ENCODE results near the gene PRKAR1A.
"Not testable (repeated sequence)": the region's sequence is repeated elsewhere in the genome, so short reads cannot be mapped to it uniquely, and the experiment has no call there.

PRKAR1A gene

GRCh38 chr17:68512247-68512959 is at the start of gene PRKAR1A:
TSS of gene PRKAR1A (plus strand) at chr17:68512430. CDS start at chr17:68515400, 2,970 bp downstream.
- peak; percentile 78 for DNase-seq (ENCODE audit: low read depth)

GRCh38 chr17:68463211-68464019 is 48.8 kb upstream of the PRKAR1A start:
- no peak for DNase-seq (ENCODE audit: low read depth)

- DNase-seq (ENCODE audit: low read depth) = no peak
These were observed 43.9 kb upstream of the PRKAR1A start for GRCh38 chr17:68468334-68468733.

- DNase-seq (ENCODE audit: low read depth) = no peak
These were observed 43.4 kb upstream of the PRKAR1A start for GRCh38 chr17:68468788-68469187.

GRCh38 chr17:68470961-68471360 is 41.3 kb upstream of the PRKAR1A start:
- no peak for DNase-seq (ENCODE audit: low read depth)

GRCh38 chr17:68480885-68481284 is 31.3 kb upstream of the PRKAR1A start:
- no peak for DNase-seq (ENCODE audit: low read depth)

GRCh38 chr17:68482576-68483041 is 29.6 kb upstream of the PRKAR1A start:
- no peak for DNase-seq (ENCODE audit: low read depth)

GRCh38 chr17:68484458-68484857 is 27.8 kb upstream of the PRKAR1A start:
- no peak for DNase-seq (ENCODE audit: low read depth)

- no peak for DNase-seq (ENCODE audit: low read depth)
These were observed 22.3 kb upstream of the PRKAR1A start for GRCh38 chr17:68489919-68490318.

- no peak for DNase-seq (ENCODE audit: low read depth)
These were observed 20.6 kb upstream of the PRKAR1A start for GRCh38 chr17:68491381-68492231.

GRCh38 chr17:68492394-68493054 is 19.7 kb upstream of the PRKAR1A start:
- DNase-seq (ENCODE audit: low read depth) = not testable (repeated sequence)

GRCh38 chr17:68495081-68495480 is 17.1 kb upstream of the PRKAR1A start:
- DNase-seq (ENCODE audit: low read depth) = no peak

- no peak for DNase-seq (ENCODE audit: low read depth)
These were observed 14.3 kb upstream of the PRKAR1A start for GRCh38 chr17:68497885-68498319.

- no peak for DNase-seq (ENCODE audit: low read depth)
These were observed 13.5 kb upstream of the PRKAR1A start for GRCh38 chr17:68498479-68499326.

GRCh38 chr17:68499587-68499986 is 12.6 kb upstream of the PRKAR1A start:
- DNase-seq (ENCODE audit: low read depth) = no peak

- no peak for DNase-seq (ENCODE audit: low read depth)
These were observed 11.2 kb upstream of the PRKAR1A start for GRCh38 chr17:68501074-68501473.

- DNase-seq (ENCODE audit: low read depth) = no peak
These were observed 6.3 kb upstream of the PRKAR1A start for GRCh38 chr17:68505951-68506350.

- DNase-seq (ENCODE audit: low read depth) = no peak
These were observed 4.7 kb upstream of the PRKAR1A start for GRCh38 chr17:68507576-68507975.

- no peak for DNase-seq (ENCODE audit: low read depth)
These were observed 2.8 kb upstream of the PRKAR1A start for GRCh38 chr17:68509141-68510057.

- no peak for DNase-seq (ENCODE audit: low read depth)
These were observed 968 bp upstream of the PRKAR1A start for GRCh38 chr17:68511254-68511670.

All from stimulated activated CD8-positive, alpha-beta memory T cell treated with anti-CD3 and anti-CD28 coated beads, Interleukin-15, amount 100 ng/mL, for 24 hours (primary cell).